ENCODE data around the gene COA3. TPM values are rescaled to one million over a fixed set of nuclear protein-coding genes. Genes with fewer than 3 reads are reported as not detected.

COA3 gene
- polyA plus RNA-seq, 1 of the 3 experiments (the other 2 are of a cell fraction) = 103 TPM

- Histone ChIP-seq H3K4me2 (no peak within 1 kb of the TSS), H4K20me1 (ENCODE audit: insufficient read depth) (0 out of 2 replicates have a peak, but pooled peaks cover 10% of the 10 kb centered on the region), H3K4me3 (ENCODE audit: low read depth in 2 of 2, low read length in 1 of 2) (no peak within 1 kb of the TSS; a peak in 1 of 4 replicates), H3K27ac (ENCODE audit: low read depth in 2 of 2, low read length in 1 of 2) (no peak within 1 kb of the TSS), H3K27me3 (ENCODE audit: insufficient read depth) (no peaks in the 10 kb centered on the region), H3K9me2 (no peaks in the 10 kb centered on the region), H3K79me2 (ENCODE audit: insufficient read depth) (no peaks in the 10 kb centered on the region), H2AFZ (ENCODE audit: low read depth) (no peak within 1 kb of the TSS), H3K9ac (no peak within 1 kb of the TSS), H3K4me1 (ENCODE audit: control insufficient read depth in 1 of 2, insufficient read depth in 2 of 2, low read depth in 1 of 2, low read length in 1 of 2) (no peaks in the 10 kb centered on the region), H3F3A (replicated peaks; ENCODE audit: insufficient read depth) (peaks cover 19% of the 10 kb centered on the region), H3K36me3 (replicated peaks in 1 of 2; ENCODE audit: control insufficient read depth in 1 of 2, insufficient read depth in 2 of 2, low read length in 1 of 2) (peaks cover 30 to 55% of the 10 kb centered on the region in 2 experiments), H3K9me3 (no peaks in the 10 kb centered on the region)
- ChIA-PET CTCF (interaction anchor here (0.5 to 4.7 kb wide), 16 partner anchors 9 to 471 kb away, joined by 3 to 34 read pairs (median 5); partner anchors contain the start of genes BECN1 and RPL27), POLR2A (interaction anchor here (1.8 kb wide), 1 partner anchor 154 kb away, joined by 6 read pairs; the partner anchor contains the start of gene RPL27)
- DNase-seq = no peak
- TF ChIP-seq GATA2 (CRISPR knock-in tag; IDR thresholded peaks at IDR 0.05) = no peak
- no peak for TF ChIP-seq NRF1 (IDR thresholded peaks at IDR 0.05; ENCODE audit: low read depth, low read length)
- no peak for TF ChIP-seq FOXM1 (IDR thresholded peaks at IDR 0.05; ENCODE audit: low read depth)
- TF ChIP-seq, protein P1, sequence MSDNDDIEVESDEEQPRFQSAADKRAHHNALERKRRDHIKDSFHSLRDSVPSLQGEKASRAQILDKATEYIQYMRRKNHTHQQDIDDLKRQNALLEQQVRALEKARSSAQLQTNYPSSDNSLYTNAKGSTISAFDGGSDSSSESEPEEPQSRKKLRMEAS (IDR thresholded peaks at IDR 0.05; ENCODE audit: low read depth) = no peak
- 88% methylated on average over 4 of the region's 4 CpGs for WGBS (ENCODE audit: low lambda C conversion rate)
Measured at GRCh38 chr17:42844271-42844670, 45.8 kb upstream of the COA3 start, which contains the start of gene AOC2. Gene AOC2, plus strand, starts transcription at chr17:42844580. Its CDS starts 47 bp downstream, at chr17:42844627.

GRCh38 chr17:42843358-42843934 lies 44.9 kb upstream of the COA3 start:
- Histone ChIP-seq H3K9me3 (no peaks in the 10 kb centered on the region), H3F3A (replicated peaks; ENCODE audit: insufficient read depth) (peaks cover 19% of the 10 kb centered on the region), H4K20me1 (ENCODE audit: insufficient read depth) (0 out of 2 replicates have a peak, but pooled peaks cover 10% of the 10 kb centered on the region), H3K9me2 (no peaks in the 10 kb centered on the region), H3K4me3 (ENCODE audit: low read depth in 2 of 2, low read length in 1 of 2) (no peak overlapping the region; a peak in 1 of 4 replicates), H3K9ac (no peak overlapping the region), H3K27ac (ENCODE audit: low read depth in 2 of 2, low read length in 1 of 2) (no peak overlapping the region), H3K36me3 (replicated peaks in 1 of 2; ENCODE audit: control insufficient read depth in 1 of 2, insufficient read depth in 2 of 2, low read length in 1 of 2) (peaks cover 38 to 63% of the 10 kb centered on the region in 2 experiments), H2AFZ (ENCODE audit: low read depth) (no peak overlapping the region), H3K27me3 (ENCODE audit: insufficient read depth) (no peaks in the 10 kb centered on the region), H3K79me2 (ENCODE audit: insufficient read depth) (no peaks in the 10 kb centered on the region; the same call in 1 of the 2 replicates), H3K4me2 (no peak overlapping the region), H3K4me1 (ENCODE audit: control insufficient read depth in 1 of 2, insufficient read depth in 2 of 2, low read depth in 1 of 2, low read length in 1 of 2) (no peaks in the 10 kb centered on the region)
- ChIA-PET POLR2A (interaction anchor here (1.0 kb wide), 1 partner anchor 155 kb away, joined by 3 read pairs; the partner anchor contains the start of gene RPL27), CTCF (interaction anchor here (0.5 to 4.7 kb wide), 29 partner anchors 9 to 491 kb away, joined by 3 to 34 read pairs (median 3); partner anchors contain the start of genes BECN1 and RPL27)
- WGBS (ENCODE audit: low lambda C conversion rate) = 59% methylated on average over 6 of the region's 6 CpGs
- TF ChIP-seq RAD21 (IDR thresholded peaks at IDR 0.05; ENCODE audit: low read length) (peak; percentile 81), SMC3 (IDR thresholded peaks at IDR 0.05; ENCODE audit: low read depth, low read length) (peak; percentile 63), TEAD4 (IDR thresholded peaks at IDR 0.05; ENCODE audit: borderline replicate concordance, insufficient read depth) (no peak)
- TF ChIP-seq, protein P2, sequence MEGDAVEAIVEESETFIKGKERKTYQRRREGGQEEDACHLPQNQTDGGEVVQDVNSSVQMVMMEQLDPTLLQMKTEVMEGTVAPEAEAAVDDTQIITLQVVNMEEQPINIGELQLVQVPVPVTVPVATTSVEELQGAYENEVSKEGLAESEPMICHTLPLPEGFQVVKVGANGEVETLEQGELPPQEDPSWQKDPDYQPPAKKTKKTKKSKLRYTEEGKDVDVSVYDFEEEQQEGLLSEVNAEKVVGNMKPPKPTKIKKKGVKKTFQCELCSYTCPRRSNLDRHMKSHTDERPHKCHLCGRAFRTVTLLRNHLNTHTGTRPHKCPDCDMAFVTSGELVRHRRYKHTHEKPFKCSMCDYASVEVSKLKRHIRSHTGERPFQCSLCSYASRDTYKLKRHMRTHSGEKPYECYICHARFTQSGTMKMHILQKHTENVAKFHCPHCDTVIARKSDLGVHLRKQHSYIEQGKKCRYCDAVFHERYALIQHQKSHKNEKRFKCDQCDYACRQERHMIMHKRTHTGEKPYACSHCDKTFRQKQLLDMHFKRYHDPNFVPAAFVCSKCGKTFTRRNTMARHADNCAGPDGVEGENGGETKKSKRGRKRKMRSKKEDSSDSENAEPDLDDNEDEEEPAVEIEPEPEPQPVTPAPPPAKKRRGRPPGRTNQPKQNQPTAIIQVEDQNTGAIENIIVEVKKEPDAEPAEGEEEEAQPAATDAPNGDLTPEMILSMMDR (IDR thresholded peaks at IDR 0.05) = peak; percentile 92
- DNase-seq = peak; percentile 80

All from SK-N-SH (cell line).